Gastrocnemius medialis (tissue), 4 donors: Measurements from ENCODE around the gene DKKL1. TPM values are rescaled to one million over a fixed set of nuclear protein-coding genes. Genes with fewer than 3 reads are reported as not detected.

Experiments used
- ATAC-seq, 2 donors: fragments of 150-250 bp; one replicate each; pipeline ENCODE4 v1.9.1; 2016
- DNase-seq, 2 donors: peaks; one replicate each; pipeline ENCODE4 v3.0.0-alpha.2; 2019
- H3K27ac ChIP-seq, 4 donors: fragments of 200-600 bp; sonication (generic); 1 replicate in 1 of 4; 2 replicates in 3 of 4; pipeline ENCODE4 v1.5.1; 2016 to 2018; ENCODE audit warnings: mild to moderate bottlenecking in 2 of 4, moderate library complexity in 1 of 4
- H3K27me3 ChIP-seq, 3 donors: fragments of 200-600 bp; sonication (generic) in 2 of 3; 1 replicate in 1 of 3; 2 replicates in 2 of 3; pipeline versions ENCODE4 v1.5.1 to v1.6.0; 2016 to 2019; ENCODE audit warnings: mild to moderate bottlenecking in 1 of 3, moderate library complexity in 1 of 3
- H3K36me3 ChIP-seq, 2 donors: fragments of 200-600 bp; sonication (generic) in 1 of 2; one replicate each; pipeline ENCODE4 v1.5.1; 2017 to 2018
- H3K4me1 ChIP-seq, 2 donors: fragments of 200-600 bp; sonication (generic) in 1 of 2; one replicate each; pipeline ENCODE4 v1.5.1; 2016 to 2017; ENCODE audit warnings: mild to moderate bottlenecking in 2 of 2
- H3K4me3 ChIP-seq, 4 donors: fragments of 200-600 bp; sonication (generic) in 3 of 4; 1 replicate in 1 of 4; 2 replicates in 3 of 4; pipeline ENCODE4 v1.5.1; 2016 to 2019; ENCODE audit warnings: mild to moderate bottlenecking in 2 of 4
- H3K9me3 ChIP-seq, 3 donors: fragments of 200-600 bp; sonication (generic) in 2 of 3; 1 replicate in 1 of 3; 2 replicates in 2 of 3; pipeline ENCODE4 v1.5.1; 2016 to 2019
- CTCF ChIP-seq, 5 experiments: fragments of 450-650 bp in 3 of 5; fragments of 200-600 bp in 2 of 5; sonication (generic) in 2 of 5; IDR thresholded peaks in 4 of 5; conservative IDR thresholded peaks in 1 of 5; 1 replicate in 4 of 5; 2 replicates in 1 of 5; pipeline ENCODE4 v1.5.1; 2016 to 2019; ENCODE audit warnings: antibody characterized with exemption in 5 of 5, mild to moderate bottlenecking in 3 of 5, moderate library complexity in 3 of 5
- POLR2A ChIP-seq, 2 donors: fragments of 450-650 bp; IDR thresholded peaks; one replicate each; pipeline ENCODE4 v1.6.1; 2017; ENCODE audit warnings: antibody characterized with exemption in 2 of 2, mild to moderate bottlenecking in 2 of 2, moderate library complexity in 2 of 2
- in situ Hi-C, 4 donors: fragments of 200-750 bp; cut with MboI; loops; one replicate each; pipeline versions ENCODE4 v1.15.0 to v1.8.0; 2017; ENCODE audit warnings: low sequenced_read_pairs in 4 of 4
- intact Hi-C: fragments of 100-400 bp; cut with DNase I; formaldehyde crosslinking; loops from one replicate; pipeline ENCODE4 v1.15.1; 2023; ENCODE audit warnings: low total_unique reads
- total RNA-seq, 4 donors: library from RNA; depleted of rRNA; stranded (reverse); fragments of >200 nt; gene quantifications; one replicate each; pipeline versions ENCODE4 v1.1.0 to v1.2.3, GENCODE V29; 2016

Gene DKKL1
- total RNA-seq, 4 donors from 2014 or later, result not detected

DNA sequence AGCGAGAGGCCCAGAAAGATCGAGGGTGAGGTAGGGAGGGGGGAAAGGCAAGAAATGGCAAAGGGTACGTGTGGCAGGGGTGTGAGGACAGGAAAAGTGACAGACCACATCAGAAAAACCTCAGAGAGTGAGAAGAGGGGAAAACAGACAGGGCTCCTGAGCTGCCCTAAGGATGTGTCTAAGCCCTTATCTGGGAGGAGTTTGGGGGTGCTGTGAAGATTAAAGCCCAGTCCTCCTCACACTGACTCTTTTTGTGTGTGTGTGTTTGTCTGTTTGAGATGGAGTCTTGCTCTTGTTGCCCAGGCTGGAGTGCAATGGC, 60.3 kb downstream of the DKKL1 start:
- DNase-seq (no peak), ATAC-seq (no peak)
- H3K9me3 ChIP-seq, result no peaks in the 10 kb centered on the region
- H3K36me3 ChIP-seq, result no peaks in the 10 kb centered on the region
- no peak overlapping the region for H3K27ac ChIP-seq
- H3K4me3 ChIP-seq, result no peak overlapping the region
- H3K27me3 ChIP-seq, result peaks cover 90 to 100% (median 99%) of the 10 kb centered on the region in 3 donors
- TF ChIP-seq CTCF (IDR thresholded peaks at IDR 0.05 in 4 of 5, conservative IDR thresholded peaks at IDR 0.05 in 1 of 5), result no peak
- TF ChIP-seq POLR2A (IDR thresholded peaks at IDR 0.05), result no peak
- intact Hi-C loops (no loop called here), in situ Hi-C loops (no loop called here)
- peaks cover 13 to 29% of the 10 kb centered on the region in 2 donors for H3K4me1 ChIP-seq

Other genes with a start within 250 kb of the DKKL1 start
- 10 to 100 TPM; 25.7 to 97.9 (median 34.0) TPM for gene LIN7B, start 249.5 kb upstream of the DKKL1 start, total RNA-seq
- 10 to 100 TPM in 1 of 4 donors, 1 to 10 TPM in 3; 1.3 to 11.7 (median 3.5) TPM for gene C19orf73, start 244.7 kb upstream of the DKKL1 start, total RNA-seq
- 1 to 10 TPM; 1.9 to 4.1 (median 3.0) TPM for gene PPFIA3, start 244.3 kb upstream of the DKKL1 start, total RNA-seq
- 100 to 1,000 TPM; 190 to 537 (median 300) TPM for gene HRC, start 208.5 kb upstream of the DKKL1 start, total RNA-seq
- 10 to 100 TPM; 10.4 to 11.5 (median 11.3) TPM for gene TRPM4, start 206.1 kb upstream of the DKKL1 start, total RNA-seq
- 1 to 10 TPM in 1 of 4 donors, under 1 TPM in 2, not detected in 1; 0.13 to 4.3 (median 0.36) TPM for gene SLC6A16, start 38.7 kb upstream of the DKKL1 start, total RNA-seq
- 1 to 10 TPM; 1.6 to 8.5 (median 2.3) TPM for gene CD37, start 28.5 kb upstream of the DKKL1 start, total RNA-seq
- 10 to 100 TPM in 2 of 4 donors, 1 to 10 TPM in 2; 6.1 to 12.6 (median 9.5) TPM for gene TEAD2, start 1.5 kb upstream of the DKKL1 start, total RNA-seq
- not detected for gene KASH5, start 24.4 kb downstream of the DKKL1 start, total RNA-seq
- not detected for gene PTH2, start 59.6 kb downstream of the DKKL1 start, total RNA-seq
- gene GFY, start 61.5 kb downstream of the DKKL1 start, total RNA-seq, result not detected
- gene SLC17A7, start 77.7 kb downstream of the DKKL1 start, total RNA-seq, result 1 to 10 TPM in 1 of 4 donors, under 1 TPM in 3; 0.24 to 1.6 (median 0.33) TPM
- gene PIH1D1, start 87.9 kb downstream of the DKKL1 start, total RNA-seq, result 100 to 1,000 TPM in 1 of 4 donors, 10 to 100 TPM in 3; 41.9 to 107 (median 79.0) TPM
- gene ALDH16A1, start 89.3 kb downstream of the DKKL1 start, total RNA-seq, result 10 to 100 TPM in 2 of 4 donors, 1 to 10 TPM in 2; 8.0 to 12.6 (median 9.9) TPM
- gene FLT3LG, start 110.3 kb downstream of the DKKL1 start, total RNA-seq, result 1 to 10 TPM in 3 of 4 donors, under 1 TPM in 1; 0.91 to 2.7 (median 1.2) TPM
- gene RPL13A, start 123.7 kb downstream of the DKKL1 start, total RNA-seq, result 1,000 to 10,000 TPM; 1,565 to 2,260 (median 1,899) TPM
- gene RPS11, start 132.6 kb downstream of the DKKL1 start, total RNA-seq, result 1,000 to 10,000 TPM; 2,509 to 3,015 (median 2,721) TPM
- gene FCGRT, start 148.8 kb downstream of the DKKL1 start, total RNA-seq, result 10 to 100 TPM; 54.8 to 68.2 (median 59.7) TPM
- gene RCN3, start 164.1 kb downstream of the DKKL1 start, total RNA-seq, result 10 to 100 TPM in 2 of 4 donors, 1 to 10 TPM in 2; 1.2 to 11.7 (median 7.6) TPM
- gene NOSIP, start 216.7 kb downstream of the DKKL1 start, total RNA-seq, result 10 to 100 TPM; 62.4 to 92.8 (median 78.9) TPM
- gene PRRG2, start 217.4 kb downstream of the DKKL1 start, total RNA-seq, result 1 to 10 TPM in 3 of 4 donors, not detected in 1; 1.4 to 4.6 (median 3.8) TPM
- gene PRR12, start 227.3 kb downstream of the DKKL1 start, total RNA-seq, result 1 to 10 TPM; 3.4 to 7.7 (median 3.8) TPM